GM12878 (cell line): ENCODE measurements around the gene ENOX2. TPM values are rescaled to one million over a fixed set of nuclear protein-coding genes. Genes with fewer than 3 reads are reported as not detected.

Experiments
- ATAC-seq: fragments of 200-7000 bp; cut with Tn5 transposase; 3 replicates; pipeline ENCODE4 v1.9.1; 2020; ENCODE audit warnings: mild to moderate bottlenecking, moderate library complexity
- BruUV-seq: library from RNA; stranded (reverse); fragments of 400-500 nt; replicated peaks from 2 replicates; lab custom pipeline; 2021; lab: Mats Ljungman, UMichigan
- CTCF ChIA-PET: fragments of 300-600 bp; sonication (Branson Sonifier 250); formaldehyde crosslinking; extraction: SDS; loops from one replicate; lab custom pipeline; 2021; ENCODE audit warnings: inconsistent platforms; lab: Yijun Ruan, JAX
- POLR2A ChIA-PET: fragments of 350-600 bp; formaldehyde crosslinking; extraction: SDS; loops from one replicate; lab custom pipeline; 2021; ENCODE audit warnings: inconsistent platforms; lab: Charles Lee
- RAD21 ChIA-PET: fragments of 300-600 bp; sonication (Branson Sonifier 250); formaldehyde crosslinking; loops from one replicate; lab custom pipeline; 2023; ENCODE audit warnings: antibody characterized with exemption; ENCODE audit not compliant: unreplicated experiment; lab: Charles Lee
- SMC1A ChIA-PET: fragments of 300-600 bp; sonication (Branson Sonifier 250); formaldehyde crosslinking; loops from one replicate; lab custom pipeline; 2023; ENCODE audit not compliant: unreplicated experiment, uncharacterized antibody; lab: Charles Lee
- DNase-seq: peaks from one replicate; pipeline ENCODE4 v3.0.0-alpha.2; 2011; ENCODE audit warnings: low read depth, low spot score
- FAIRE-seq: peaks from 3 replicates; lab custom pipeline; 2011; peaks lifted over from hg19 to GRCh38; lab: Jason Lieb, UNC
- H2AFZ ChIP-seq: 2 replicates; pipeline ENCODE4 v1.6.0; 2011; ENCODE audit warnings: low read depth, low read length, control low read depth; ENCODE audit not compliant: control insufficient read depth
- H3K27ac ChIP-seq: 2 replicates; pipeline ENCODE4 v1.5.1; 2011; ENCODE audit warnings: control low read depth; ENCODE audit not compliant: control insufficient read depth, insufficient read depth
- H3K27me3 ChIP-seq, 2 experiments: replicated peaks in 1 of 2; 2 replicates each; pipeline versions ENCODE4 v1.6.0 to v1.6.1; 2011; ENCODE audit warnings: low read length in 1 of 2; ENCODE audit not compliant: control insufficient read depth in 2 of 2, insufficient read depth in 2 of 2
- H3K36me3 ChIP-seq, 2 experiments: 2 replicates each; pipeline ENCODE4 v1.5.1; 2011; ENCODE audit warnings: low read length in 1 of 2; ENCODE audit not compliant: control insufficient read depth in 2 of 2, insufficient read depth in 2 of 2
- H3K4me1 ChIP-seq: 2 replicates; pipeline ENCODE4 v1.6.1; 2011; ENCODE audit warnings: mild to moderate bottlenecking, low read length, moderate library complexity, mixed read lengths; ENCODE audit not compliant: control insufficient read depth, insufficient read depth
- H3K4me2 ChIP-seq: 2 replicates; pipeline ENCODE4 v1.6.0; 2011; ENCODE audit warnings: control low read depth; ENCODE audit not compliant: control insufficient read depth, insufficient read depth
- H3K4me3 ChIP-seq: fragments of 200-600 bp; sonication (generic); 2 replicates; pipeline ENCODE4 v1.5.1; 2016
- H3K79me2 ChIP-seq: 2 replicates; pipeline ENCODE4 v1.6.0; 2011; ENCODE audit warnings: low read length; ENCODE audit not compliant: control insufficient read depth, insufficient read depth
- H3K9ac ChIP-seq: 2 replicates; pipeline ENCODE4 v1.8.0; 2011; ENCODE audit warnings: low read length, control low read depth, mixed read lengths; ENCODE audit not compliant: control insufficient read depth, insufficient read depth
- H3K9me3 ChIP-seq: replicated peaks from 3 replicates; pipeline ENCODE4 v1.5.1; 2011; ENCODE audit warnings: mild to moderate bottlenecking, low read length; ENCODE audit not compliant: control insufficient read depth, insufficient read depth
- H4K20me1 ChIP-seq: 2 replicates; pipeline ENCODE4 v1.6.0; 2011; ENCODE audit not compliant: control insufficient read depth, insufficient read depth
- BCL11A ChIP-seq: IDR thresholded peaks from 2 replicates; pipeline ENCODE4 v1.6.1; 2011; ENCODE audit warnings: low read depth, low read length
- BRCA1 ChIP-seq: IDR thresholded peaks from 2 replicates; pipeline ENCODE4 v1.6.1; 2011; ENCODE audit warnings: low read depth, low read length, improper control_type of control experiment
- CREB1 ChIP-seq: IDR thresholded peaks from 2 replicates; pipeline ENCODE4 v1.6.1; 2012; ENCODE audit warnings: low read depth, mild to moderate bottlenecking, inconsistent platforms
- EP300 ChIP-seq, 2 experiments: fragments of 150-350 bp in 1 of 2; IDR thresholded peaks; 2 replicates each; pipeline ENCODE4 v1.6.1; 2011 to 2012; ENCODE audit warnings: low read depth in 2 of 2, low read length in 2 of 2, borderline replicate concordance in 1 of 2, improper control_type of control experiment in 1 of 2, inconsistent platforms in 1 of 2; ENCODE audit not compliant: control insufficient read depth in 1 of 2
- HSF1 ChIP-seq: fragments of 150-350 bp; IDR thresholded peaks from 2 replicates; pipeline ENCODE4 v1.6.1; 2014; ENCODE audit warnings: mild to moderate bottlenecking, low read depth, low read length
- IKZF1 ChIP-seq: fragments of 450-650 bp; conservative IDR thresholded peaks from 2 replicates; pipeline ENCODE4 v1.6.1; 2017; ENCODE audit warnings: antibody characterized with exemption, mild to moderate bottlenecking
- MLLT1 ChIP-seq: fragments of 450-650 bp; IDR thresholded peaks from 2 replicates; pipeline ENCODE4 v1.6.1; 2016; ENCODE audit warnings: mild to moderate bottlenecking
- NFIC ChIP-seq: IDR thresholded peaks from 2 replicates; pipeline ENCODE4 v1.6.1; 2012; ENCODE audit warnings: low read depth, mild to moderate bottlenecking, inconsistent platforms, low read length, moderate library complexity
- NFYB ChIP-seq: IDR thresholded peaks from 2 replicates; pipeline ENCODE4 v1.6.1; 2011; ENCODE audit warnings: low read depth, mild to moderate bottlenecking, low read length, improper control_type of control experiment, moderate library complexity; ENCODE audit not compliant: insufficient read depth
- PAX8 ChIP-seq: fragments of 450-650 bp; IDR thresholded peaks from 2 replicates; pipeline ENCODE4 v1.6.1; 2017; ENCODE audit warnings: mild to moderate bottlenecking, moderate library complexity
- POU2F2 ChIP-seq: IDR thresholded peaks from 3 replicates; pipeline ENCODE4 v1.6.1; 2011; ENCODE audit warnings: low read depth, mild to moderate bottlenecking, low read length, borderline replicate concordance
- SRF ChIP-seq, 2 experiments: IDR thresholded peaks; 2 replicates each; pipeline ENCODE4 v1.6.1; 2011; ENCODE audit warnings: low read depth in 2 of 2, low read length in 2 of 2, mild to moderate bottlenecking in 1 of 2, moderate library complexity in 1 of 2
- TCF3 ChIP-seq: IDR thresholded peaks from 2 replicates; pipeline ENCODE4 v1.6.1; 2012; ENCODE audit warnings: low read depth, mild to moderate bottlenecking, low read length, borderline replicate concordance; ENCODE audit not compliant: insufficient read depth
- USF1 ChIP-seq: IDR thresholded peaks from 2 replicates; pipeline ENCODE4 v1.6.1; 2011; ENCODE audit warnings: borderline replicate concordance, low read depth, mild to moderate bottlenecking, moderate library complexity, mixed read lengths, low read length; ENCODE audit not compliant: insufficient read depth; ENCODE audit errors: extremely low read length
- YY1 ChIP-seq: IDR thresholded peaks from 2 replicates; pipeline ENCODE4 v1.6.1; 2011; ENCODE audit warnings: low read depth, mild to moderate bottlenecking, low read length
- WGBS: methylation state at CpG from one replicate; pipeline ENCODE4 v1.1.6; 2016; ENCODE audit warnings: low lambda C conversion rate; ENCODE audit not compliant: insufficient replicate concordance, insufficient coverage; ENCODE audit errors: missing lambda C conversion rate; 5-methylcytosine and 5-hydroxymethylcytosine counted together
- in situ Hi-C: fragments of 300-500 bp; cut with MboI; formaldehyde crosslinking; loops from 9 replicates; pipeline ENCODE4 v1.14.3; 2018; ENCODE audit warnings: mixed read lengths
- intact Hi-C: fragments of 100-400 bp; cut with micrococcal nuclease; formaldehyde crosslinking; loops from one replicate; pipeline ENCODE4 v1.14.2; 2022; ENCODE audit not compliant: unreplicated experiment
- polyA plus RNA-seq, 11 experiments: library from polyadenylated mRNA; depleted of rRNA in 4 of 11; unstranded in 6 of 11; stranded (reverse) in 5 of 11; fragments of >200 nt; fragmentation: Nextera tagmentation in 4 of 11; fragmentation: Illumina TruSeq in 1 of 11; extraction: Ambion mirVana in 4 of 11; extraction: Trizol in 1 of 11; gene quantifications; 1 replicate in 1 of 11; 2 replicates in 10 of 11; pipeline versions ENCODE4 v1.2.1 to v1.2.3, GENCODE V29; 2011 to 2016; ENCODE audit warnings: inconsistent platforms in 2 of 11, missing spikeins in 2 of 11, low read depth in 1 of 11
- total RNA-seq, 4 experiments: library from RNA; depleted of rRNA in 3 of 4; stranded (reverse); fragments of >200 nt in 3 of 4; fragmentation: Illumina TruSeq in 1 of 4; extraction: Trizol in 1 of 4; gene quantifications; 2 replicates each; pipeline versions ENCODE4 v1.2.1 to v1.2.3, GENCODE V29; 2013 to 2021
- TF ChIP-seq, protein P1 (sequence below): fragments of 450-650 bp; IDR thresholded peaks from 2 replicates; pipeline ENCODE4 v1.6.1; 2016; ENCODE audit warnings: mild to moderate bottlenecking, moderate library complexity, borderline replicate concordance

The ENOX2 gene
- total and polyA plus RNA-seq, 10 of the 15 experiments (the other 5 are each of a cell fraction or from before 2014, with no cell fraction given): 3.2 to 13.0 (median 7.7) TPM

GRCh38 chrX:130604882-130605281 is 298.1 kb downstream of the ENOX2 start:
- no TSS peak for BruUV-seq
- ChIA-PET SMC1A (no interaction called here), CTCF (no interaction called here), RAD21 (no interaction called here), POLR2A (no interaction called here)
- intact Hi-C loops: no loop called here
- H3K79me2 ChIP-seq: no peaks in the 10 kb centered on the region
- H2AFZ ChIP-seq: no peak overlapping the region
- H4K20me1 ChIP-seq: no peaks in the 10 kb centered on the region
- H3K36me3 ChIP-seq: no peaks in the 10 kb centered on the region
- 35% methylated on average over 3 of the region's 3 CpGs for WGBS
- no peaks in the 10 kb centered on the region; a peak in 1 of 4 replicates for H3K27me3 ChIP-seq
- H3K9ac ChIP-seq: no peak overlapping the region
- H3K4me2 ChIP-seq: no peak overlapping the region
- in situ Hi-C loops: no loop called here
- H3K4me3 ChIP-seq: no peak overlapping the region
- FAIRE-seq: no peak
- DNase-seq: no peak
- H3K27ac ChIP-seq: no peak overlapping the region
- no peaks in the 10 kb centered on the region for H3K9me3 ChIP-seq
- no peak for ATAC-seq
- H3K4me1 ChIP-seq: no peaks in the 10 kb centered on the region
- TF ChIP-seq HSF1 (no peak), BRCA1 (no peak), YY1 (no peak), TCF3 (no peak), SRF (IDR thresholded peaks at IDR 0.05; ENCODE audit: low read depth in 2 of 2, low read length in 2 of 2) (no peak), CREB1 (no peak), POU2F2 (no peak), MLLT1 (no peak), EP300 (IDR thresholded peaks at IDR 0.05; ENCODE audit: borderline replicate concordance in 1 of 2, control insufficient read depth in 1 of 2, low read depth in 2 of 2, low read length in 2 of 2) (no peak), PAX8 (no peak), NFIC (no peak), USF1 (no peak), BCL11A (no peak), IKZF1 (no peak), NFYB (no peak)
- TF ChIP-seq, protein P1, sequence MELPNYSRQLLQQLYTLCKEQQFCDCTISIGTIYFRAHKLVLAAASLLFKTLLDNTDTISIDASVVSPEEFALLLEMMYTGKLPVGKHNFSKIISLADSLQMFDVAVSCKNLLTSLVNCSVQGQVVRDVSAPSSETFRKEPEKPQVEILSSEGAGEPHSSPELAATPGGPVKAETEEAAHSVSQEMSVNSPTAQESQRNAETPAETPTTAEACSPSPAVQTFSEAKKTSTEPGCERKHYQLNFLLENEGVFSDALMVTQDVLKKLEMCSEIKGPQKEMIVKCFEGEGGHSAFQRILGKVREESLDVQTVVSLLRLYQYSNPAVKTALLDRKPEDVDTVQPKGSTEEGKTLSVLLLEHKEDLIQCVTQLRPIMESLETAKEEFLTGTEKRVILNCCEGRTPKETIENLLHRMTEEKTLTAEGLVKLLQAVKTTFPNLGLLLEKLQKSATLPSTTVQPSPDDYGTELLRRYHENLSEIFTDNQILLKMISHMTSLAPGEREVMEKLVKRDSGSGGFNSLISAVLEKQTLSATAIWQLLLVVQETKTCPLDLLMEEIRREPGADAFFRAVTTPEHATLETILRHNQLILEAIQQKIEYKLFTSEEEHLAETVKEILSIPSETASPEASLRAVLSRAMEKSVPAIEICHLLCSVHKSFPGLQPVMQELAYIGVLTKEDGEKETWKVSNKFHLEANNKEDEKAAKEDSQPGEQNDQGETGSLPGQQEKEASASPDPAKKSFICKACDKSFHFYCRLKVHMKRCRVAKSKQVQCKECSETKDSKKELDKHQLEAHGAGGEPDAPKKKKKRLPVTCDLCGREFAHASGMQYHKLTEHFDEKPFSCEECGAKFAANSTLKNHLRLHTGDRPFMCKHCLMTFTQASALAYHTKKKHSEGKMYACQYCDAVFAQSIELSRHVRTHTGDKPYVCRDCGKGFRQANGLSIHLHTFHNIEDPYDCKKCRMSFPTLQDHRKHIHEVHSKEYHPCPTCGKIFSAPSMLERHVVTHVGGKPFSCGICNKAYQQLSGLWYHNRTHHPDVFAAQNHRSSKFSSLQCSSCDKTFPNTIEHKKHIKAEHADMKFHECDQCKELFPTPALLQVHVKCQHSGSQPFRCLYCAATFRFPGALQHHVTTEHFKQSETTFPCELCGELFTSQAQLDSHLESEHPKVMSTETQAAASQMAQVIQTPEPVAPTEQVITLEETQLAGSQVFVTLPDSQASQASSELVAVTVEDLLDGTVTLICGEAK: no peak
